NCI-H2196 treated with DMSO at 0.1 percent for 48 hours (cell line): Measurements from ENCODE around the gene MMP23B.
"Not testable (repeated sequence)": the region's sequence is repeated elsewhere in the genome, so short reads cannot be mapped to it uniquely, and the experiment has no call there.

Source experiments
- DNase-seq: peaks from one replicate; lab custom pipeline; 2025; ENCODE audit not compliant: unreplicated experiment; lab: John Stamatoyannopoulos, UW

MMP23B gene

GRCh38 chr1:1664318-1664717, 32.3 kb downstream of the MMP23B start:
- not testable (repeated sequence) for DNase-seq

- no peak for DNase-seq
Measured at GRCh38 chr1:1664941-1665814, 33.2 kb downstream of the MMP23B start.

DNA sequence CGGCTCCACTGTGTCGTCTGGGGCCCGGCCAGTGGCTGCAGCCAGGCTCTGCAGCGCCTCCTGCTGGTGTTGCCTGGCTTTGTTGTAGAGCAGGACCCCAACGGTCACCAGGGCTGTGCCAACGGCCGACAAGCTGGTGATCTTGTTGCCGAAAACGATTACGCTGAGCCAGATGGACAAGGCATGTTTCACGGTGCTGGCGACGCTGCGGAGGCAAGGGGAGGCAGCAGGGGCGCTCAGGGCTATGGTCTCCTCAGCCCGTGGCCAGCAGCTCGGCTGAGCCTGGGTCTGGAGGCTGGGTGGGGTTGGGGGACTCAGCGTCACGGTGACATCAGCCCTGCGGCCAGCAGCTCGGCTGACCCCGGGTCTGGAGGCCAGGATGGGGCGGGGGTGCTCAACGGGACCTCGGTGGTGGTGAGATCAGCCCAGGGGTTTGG, 33.9 kb downstream of the MMP23B start:
- no peak for DNase-seq

GRCh38 chr1:1666526-1666925, 34.6 kb downstream of the MMP23B start:
- DNase-seq: no peak

GRCh38 chr1:1669468-1670440, 37.8 kb downstream of the MMP23B start:
- no peak for DNase-seq

- no peak for DNase-seq
Measured at GRCh38 chr1:1670866-1671265, 38.9 kb downstream of the MMP23B start.

DNA sequence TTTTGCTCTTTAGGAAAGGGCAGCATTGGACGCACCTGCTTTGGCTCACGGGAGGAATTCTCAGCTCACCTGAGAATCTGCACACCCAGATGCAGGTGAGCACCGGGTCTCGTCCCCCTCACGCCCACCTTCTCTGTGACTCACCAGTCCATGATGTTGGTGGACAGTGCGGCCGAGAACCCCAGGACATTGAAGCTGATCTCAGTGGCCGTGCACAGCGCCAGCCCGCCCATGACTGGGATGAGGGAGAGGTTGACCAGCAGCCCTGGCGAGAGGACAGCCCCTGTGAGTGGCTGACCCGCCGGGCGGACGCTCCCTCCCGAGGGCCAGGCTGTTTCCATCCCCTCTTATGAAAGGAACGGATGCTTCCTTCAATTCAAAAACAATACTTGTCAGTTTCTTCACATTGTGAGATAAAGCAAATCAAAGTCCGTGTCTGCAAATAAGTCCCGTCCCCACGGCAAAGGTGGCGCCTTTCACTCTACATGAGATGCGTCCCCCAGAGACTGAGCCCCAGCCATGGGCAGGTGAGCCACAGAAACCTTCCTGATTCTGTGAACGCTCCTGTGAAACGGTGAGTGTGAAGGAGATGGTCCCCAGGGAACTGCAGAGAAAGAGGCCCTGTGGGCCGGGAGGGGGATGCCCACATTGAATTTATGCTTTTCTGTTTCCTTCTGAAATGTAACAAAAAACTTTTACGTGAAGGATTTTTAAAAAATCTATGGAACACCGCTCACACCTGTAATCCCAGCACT, 39.6 kb downstream of the MMP23B start:
- no peak for DNase-seq

DNA sequence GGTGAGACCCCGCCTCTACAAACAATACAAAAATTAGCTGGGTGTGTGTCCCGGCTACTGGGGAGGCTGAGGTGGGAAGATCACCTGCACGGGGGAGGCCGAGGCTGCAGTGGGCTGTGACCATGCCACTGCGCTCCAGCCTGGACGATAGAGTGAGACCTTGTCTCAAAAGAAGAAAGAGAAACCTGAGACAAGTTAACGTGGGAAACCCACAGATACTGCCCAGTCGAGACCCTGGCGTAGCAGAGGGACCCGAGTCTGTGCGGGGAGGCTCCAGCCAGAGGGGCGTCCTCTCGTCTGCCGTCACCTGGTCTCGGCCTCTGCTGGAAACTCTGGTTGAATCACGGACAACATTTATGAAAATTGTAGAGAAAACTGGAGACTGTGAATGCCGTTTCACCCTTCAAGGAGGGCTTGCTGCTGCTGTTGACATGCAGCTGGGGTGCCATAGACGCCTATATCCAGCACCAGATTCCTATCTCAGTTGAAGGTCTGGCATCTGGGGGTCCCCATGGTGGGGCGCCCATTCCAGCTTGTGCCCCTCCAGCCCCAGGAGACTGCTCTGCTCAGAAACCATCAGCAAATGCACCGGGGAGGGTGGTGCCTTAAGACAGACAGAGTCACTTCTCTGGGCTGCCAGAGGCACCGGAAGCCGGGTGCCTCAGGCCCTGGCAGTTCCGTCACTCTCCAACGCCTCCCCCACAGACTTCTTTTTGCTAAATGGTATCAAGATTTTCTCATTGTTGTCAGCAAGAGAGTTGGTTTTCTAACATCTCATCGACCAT, 40.4 kb downstream of the MMP23B start:
- no peak for DNase-seq

- DNase-seq: not testable (repeated sequence)
Measured at GRCh38 chr1:1674806-1675205, 42.8 kb downstream of the MMP23B start.

DNA sequence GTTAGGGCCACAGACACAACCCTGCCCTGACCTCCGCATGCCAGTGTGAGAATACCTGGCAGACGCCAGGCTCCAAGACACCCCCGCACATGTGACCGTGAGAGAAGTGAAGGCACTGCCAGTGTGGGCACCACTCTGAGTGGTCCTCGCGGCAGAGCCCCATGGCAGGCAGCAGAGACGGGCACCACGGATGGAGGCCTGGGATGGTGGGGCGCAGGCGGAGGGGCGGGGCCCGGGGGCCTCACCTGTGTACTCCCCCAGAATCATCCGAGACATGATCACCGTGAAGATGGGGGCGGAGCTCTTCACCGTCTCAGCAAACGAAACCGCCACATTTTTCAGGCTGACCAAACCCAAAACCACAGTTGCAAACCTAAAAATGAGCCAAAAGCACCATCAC, 43.2 kb downstream of the MMP23B start:
- not testable (repeated sequence) for DNase-seq

DNA sequence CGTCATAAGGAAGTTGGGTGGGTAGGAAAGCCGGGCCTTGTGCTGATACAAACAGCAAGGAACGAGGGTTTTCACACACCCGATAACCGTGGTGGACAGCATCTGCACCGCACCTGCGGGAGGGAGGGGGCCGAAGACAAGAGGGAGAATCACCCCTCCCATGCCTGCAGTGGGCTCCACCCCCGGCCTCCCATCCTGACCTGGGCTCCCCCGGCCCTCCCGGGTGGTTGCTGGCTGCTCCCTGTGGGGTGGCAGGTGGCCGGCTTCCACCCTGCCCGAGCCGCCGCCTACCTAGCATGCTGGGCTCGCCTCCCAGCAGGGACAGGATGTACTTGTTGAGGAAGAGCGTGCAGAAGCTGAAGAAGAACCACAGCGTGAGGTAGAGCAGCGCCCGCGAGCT, 44.1 kb downstream of the MMP23B start:
- not testable (repeated sequence) for DNase-seq

GRCh38 chr1:1677718-1678580, 46.0 kb downstream of the MMP23B start:
- no peak for DNase-seq

DNA sequence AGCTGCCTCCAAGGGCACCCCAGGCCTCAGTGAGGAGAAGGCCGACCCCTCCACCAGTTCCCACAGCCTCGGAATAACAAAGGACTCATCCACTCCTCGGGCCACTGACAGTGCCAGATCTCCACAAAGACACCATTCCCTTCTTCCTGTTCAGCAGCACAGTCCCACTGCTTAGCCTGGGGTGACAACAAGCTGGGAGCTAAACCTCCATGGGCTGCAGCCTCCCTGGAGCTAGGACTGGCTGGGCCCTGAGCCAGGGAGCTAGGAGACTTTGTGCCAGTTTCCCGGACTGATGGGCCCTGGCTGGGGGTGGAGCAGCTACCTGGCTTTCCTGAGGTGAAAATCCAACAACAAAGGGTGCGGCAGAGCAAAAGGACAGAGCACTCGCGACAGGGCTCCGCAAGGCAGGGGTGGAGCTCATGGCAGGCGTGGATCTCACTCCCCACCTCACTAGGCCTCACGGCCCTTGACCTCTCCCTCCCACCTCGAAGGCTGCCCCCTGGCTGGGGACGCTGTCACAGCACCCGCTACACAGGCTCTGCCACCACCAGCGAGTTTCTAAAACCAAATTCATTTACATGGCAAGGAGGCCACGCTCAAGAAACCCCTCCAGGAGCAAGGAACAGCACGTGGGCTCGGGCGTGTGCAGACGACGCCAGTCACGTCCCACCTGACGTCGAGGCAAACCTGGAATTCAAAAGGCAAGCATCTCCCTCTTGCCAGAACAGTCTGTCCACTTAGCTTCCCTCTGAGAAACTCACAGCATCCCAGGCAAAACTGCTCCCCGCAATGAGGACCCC, 46.8 kb downstream of the MMP23B start:
- DNase-seq: no peak

- no peak for DNase-seq
Measured at GRCh38 chr1:1680031-1680911, 48.3 kb downstream of the MMP23B start.

- DNase-seq: no peak
Measured at GRCh38 chr1:1680912-1681273, 48.9 kb downstream of the MMP23B start.

GRCh38 chr1:1683104-1683905, 51.3 kb downstream of the MMP23B start:
- DNase-seq: no peak
